Neural cell (in vitro differentiated cells): ENCODE results near the gene ESX1. TPM values are rescaled to one million over a fixed set of nuclear protein-coding genes. Genes with fewer than 3 reads are reported as not detected.

Source experiments
- H2AFZ ChIP-seq: fragments of 200-600, 300-800 bp; sonication (generic), shearing (Covaris generic); 2 replicates; pipeline ENCODE4 v1.6.0; 2014; ENCODE audit warnings: low read depth, mild to moderate bottlenecking, antibody characterized with exemption, low read length, moderate library complexity
- H3F3A ChIP-seq: fragments of 200-600 bp; shearing (Covaris generic); 2 replicates; pipeline ENCODE4 v1.6.1; 2016; ENCODE audit warnings: mild to moderate bottlenecking, moderate library complexity, mixed read lengths, antibody characterized with exemption, low read length; ENCODE audit not compliant: insufficient read depth, poor library complexity, severe bottlenecking
- H3K27ac ChIP-seq: fragments of 200-600, 300-800 bp; sonication (generic), shearing (Covaris generic); 2 replicates; pipeline ENCODE4 v1.5.1; 2014; ENCODE audit warnings: mild to moderate bottlenecking, low read length, moderate library complexity
- H3K27me3 ChIP-seq: fragments of 300-800, 200-600 bp; sonication (generic), shearing (Covaris generic); 2 replicates; pipeline ENCODE4 v1.6.0; 2014; ENCODE audit warnings: mild to moderate bottlenecking, low read depth, low read length, moderate library complexity; ENCODE audit not compliant: insufficient read depth
- H3K36me3 ChIP-seq: fragments of 300-800, 200-600 bp; sonication (generic), shearing (Covaris generic); 2 replicates; pipeline ENCODE4 v1.5.1; 2014; ENCODE audit warnings: mild to moderate bottlenecking, antibody characterized with exemption, low read length, moderate library complexity; ENCODE audit not compliant: insufficient read depth
- H3K4me2 ChIP-seq: fragments of 300-800, 200-600 bp; sonication (generic), shearing (Covaris generic); 2 replicates; pipeline ENCODE4 v1.6.0; 2014; ENCODE audit warnings: mild to moderate bottlenecking, low read length
- H3K4me3 ChIP-seq: fragments of 300-800, 200-600 bp; sonication (generic), shearing (Covaris generic); 2 replicates; pipeline ENCODE4 v1.5.1; 2014; ENCODE audit warnings: mild to moderate bottlenecking, low read length, moderate library complexity
- H3K79me2 ChIP-seq: fragments of 200-600 bp; shearing (Covaris generic); replicated peaks from 2 replicates; pipeline ENCODE4 v1.6.0; 2014; ENCODE audit warnings: mild to moderate bottlenecking, low read length, moderate library complexity; ENCODE audit not compliant: insufficient read depth
- H3K9ac ChIP-seq: fragments of 300-800, 200-600 bp; sonication (generic), shearing (Covaris generic); 2 replicates; pipeline ENCODE4 v1.6.1; 2016; ENCODE audit warnings: mild to moderate bottlenecking, low read length, mixed read lengths
- H3K9me2 ChIP-seq: fragments of 200-600 bp; shearing (Covaris generic); 2 replicates; pipeline ENCODE4 v1.6.1; 2016; ENCODE audit warnings: mild to moderate bottlenecking, low read length, mixed read lengths; ENCODE audit not compliant: insufficient read depth
- H3K9me3 ChIP-seq: fragments of 200-600, 300-800 bp; sonication (generic), shearing (Covaris generic); 2 replicates; pipeline ENCODE4 v1.6.1; 2016; ENCODE audit warnings: mild to moderate bottlenecking, mixed run types, low read length, moderate library complexity, mixed read lengths
- H4K20me1 ChIP-seq: fragments of 200-600 bp; shearing (Covaris generic); 2 replicates; pipeline ENCODE4 v1.6.1; 2016; ENCODE audit warnings: mild to moderate bottlenecking, mixed run types; ENCODE audit not compliant: insufficient read depth
- CTCF ChIP-seq: fragments of 450-650 bp; IDR thresholded peaks from 2 replicates; pipeline ENCODE4 v1.5.1; 2014; ENCODE audit warnings: antibody characterized with exemption, mild to moderate bottlenecking, moderate library complexity; ENCODE audit not compliant: poor library complexity, severe bottlenecking
- EP300 ChIP-seq: fragments of 450-650 bp; conservative IDR thresholded peaks from 2 replicates; pipeline ENCODE4 v1.6.1; 2014; ENCODE audit warnings: antibody characterized with exemption, mild to moderate bottlenecking, moderate library complexity; ENCODE audit not compliant: poor library complexity, severe bottlenecking
- EZH2 ChIP-seq: fragments of 200-600, 300-800 bp; shearing (Covaris generic), sonication (generic); IDR thresholded peaks from 2 replicates; pipeline ENCODE4 v1.6.1; 2014; ENCODE audit warnings: antibody characterized with exemption, low read length, borderline replicate concordance, mild to moderate bottlenecking; ENCODE audit not compliant: insufficient read depth, poor library complexity, severe bottlenecking
- MXI1 ChIP-seq: fragments of 450-650 bp; conservative IDR thresholded peaks from 2 replicates; pipeline ENCODE4 v1.6.1; 2014; ENCODE audit warnings: antibody characterized with exemption, mild to moderate bottlenecking; ENCODE audit not compliant: poor library complexity, severe bottlenecking
- POLR2AphosphoS5 ChIP-seq: IDR thresholded peaks from 2 replicates; pipeline ENCODE4 v1.6.1; 2012
- RAD21 ChIP-seq: fragments of 450-650 bp; conservative IDR thresholded peaks from 2 replicates; pipeline ENCODE4 v1.6.1; 2014; ENCODE audit warnings: antibody characterized with exemption, mild to moderate bottlenecking, moderate library complexity
- REST ChIP-seq: IDR thresholded peaks from 2 replicates; pipeline ENCODE4 v1.6.1; 2012; ENCODE audit warnings: borderline replicate concordance
- SMC3 ChIP-seq: fragments of 450-650 bp; conservative IDR thresholded peaks from 2 replicates; pipeline ENCODE4 v1.6.1; 2014; ENCODE audit warnings: antibody characterized with exemption, mild to moderate bottlenecking, moderate library complexity; ENCODE audit not compliant: poor library complexity
- TAF1 ChIP-seq: IDR thresholded peaks from 2 replicates; pipeline ENCODE4 v1.6.1; 2012; ENCODE audit warnings: low read depth
- polyA plus RNA-seq: library from polyadenylated mRNA; depleted of rRNA; stranded (reverse); fragments of >200 nt; gene quantifications from 2 replicates; pipeline ENCODE4 v1.2.3, GENCODE V29; 2014

ESX1 gene
- polyA plus RNA-seq, 1 donor from 2014 or later = not detected

DNA sequence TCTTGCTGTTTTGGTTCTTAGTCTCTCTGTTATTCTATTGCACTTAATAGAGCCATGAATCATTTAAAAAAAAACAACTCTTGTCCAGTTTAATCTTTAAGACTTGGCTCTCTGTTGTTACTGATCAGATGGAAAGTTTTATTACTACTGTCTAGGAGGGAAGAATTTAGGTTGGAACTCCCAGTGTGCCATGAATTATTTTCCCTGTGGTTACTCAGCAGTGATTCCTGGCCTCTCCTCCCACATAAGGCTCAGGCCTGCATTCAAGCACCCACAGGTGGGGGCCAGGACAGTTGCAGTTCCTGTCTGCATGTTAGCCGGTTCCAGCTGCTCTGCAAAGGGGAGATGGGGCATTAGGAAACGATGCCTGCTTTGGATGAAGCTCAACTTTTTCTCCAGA is 29.8 kb upstream of the ESX1 start:
- TF ChIP-seq SMC3 (no peak), EZH2 (no peak), POLR2AphosphoS5 (no peak), MXI1 (no peak), REST (no peak), RAD21 (no peak), TAF1 (no peak), CTCF (no peak), EP300 (no peak)
- Histone ChIP-seq H3K9me3 (no peaks in the 10 kb centered on the region), H3K27ac (no peak overlapping the region), H3K4me2 (no peak overlapping the region), H2AFZ (no peak overlapping the region), H3F3A (no peaks in the 10 kb centered on the region), H3K4me3 (no peak overlapping the region), H3K9me2 (no peaks in the 10 kb centered on the region), H3K9ac (no peak overlapping the region), H3K79me2 (no peaks in the 10 kb centered on the region), H3K27me3 (no peaks in the 10 kb centered on the region), H4K20me1 (no peaks in the 10 kb centered on the region), H3K36me3 (no peaks in the 10 kb centered on the region)

DNA sequence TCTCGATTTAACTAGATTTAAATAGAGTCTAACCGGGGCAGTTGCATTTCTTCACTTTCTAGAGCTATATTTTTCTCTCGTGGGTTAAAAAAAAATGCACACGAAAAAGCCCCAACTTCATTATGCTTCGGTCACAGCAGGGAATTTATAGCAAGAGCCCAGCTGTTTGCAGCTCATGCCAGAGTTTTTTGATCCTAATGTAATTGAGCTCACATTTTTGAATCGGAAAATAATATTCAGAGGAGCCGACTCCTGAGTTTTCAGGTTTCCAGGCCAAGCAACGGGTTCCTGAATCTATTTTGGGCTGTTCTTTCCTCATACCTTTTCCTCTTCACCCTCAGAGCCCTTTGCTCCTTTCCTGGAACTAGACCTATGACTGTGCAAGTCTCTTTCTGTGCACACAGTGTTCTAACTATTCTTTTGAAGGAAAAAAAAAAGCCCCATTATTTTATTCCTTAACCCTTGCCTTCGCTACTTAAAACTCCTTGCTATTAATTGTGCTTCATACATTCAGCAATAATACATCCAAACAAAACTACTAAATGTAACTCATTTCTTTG is 27.5 kb upstream of the ESX1 start:
- no peaks in the 10 kb centered on the region for H3K27me3 ChIP-seq
- no peaks in the 10 kb centered on the region for H3K9me3 ChIP-seq
- no peak overlapping the region for H3K9ac ChIP-seq
- TF ChIP-seq REST (no peak), TAF1 (no peak)
- no peaks in the 10 kb centered on the region for H3K9me2 ChIP-seq
- H3K4me2 ChIP-seq = no peak overlapping the region
- H3K36me3 ChIP-seq = no peaks in the 10 kb centered on the region
- H3K4me3 ChIP-seq = no peak overlapping the region
- H3K79me2 ChIP-seq = no peaks in the 10 kb centered on the region
- H3K27ac ChIP-seq = no peak overlapping the region
- H3F3A ChIP-seq = no peaks in the 10 kb centered on the region
- H4K20me1 ChIP-seq = no peaks in the 10 kb centered on the region
- H2AFZ ChIP-seq = no peak overlapping the region
